ENCODE data around the gene ATP2C2.
"Not testable (repeated sequence)": the region's sequence is repeated elsewhere in the genome, so short reads cannot be mapped to it uniquely, and the experiment has no call there.

Gene ATP2C2

GRCh38 chr16:84391151-84392030, 23.1 kb downstream of the ATP2C2 start:
- no peaks in the 10 kb centered on the region for H3K4me1 ChIP-seq (ENCODE audit: control insufficient read depth in 1 of 2, insufficient read depth in 2 of 2, low read length in 2 of 2)
- no peak overlapping the region for H3K4me3 ChIP-seq (ENCODE audit: low read depth in 1 of 2, low read length in 2 of 2)
- H3K27me3 ChIP-seq (ENCODE audit: control insufficient read depth in 1 of 2, insufficient read depth in 2 of 2, low read length in 2 of 2) = no peaks in the 10 kb centered on the region
- H3K36me3 ChIP-seq (ENCODE audit: control insufficient read depth in 1 of 2, insufficient read depth in 2 of 2, low read length in 2 of 2) = no peaks in the 10 kb centered on the region
- no peaks in the 10 kb centered on the region for H3K9me3 ChIP-seq (ENCODE audit: control insufficient read depth in 1 of 2, low read length in 2 of 2)
- no peak overlapping the region for H3K27ac ChIP-seq (ENCODE audit: low read depth, low read length)
- H3K9ac ChIP-seq (ENCODE audit: low read depth in 1 of 2, low read length in 2 of 2) = no peak overlapping the region

DNA sequence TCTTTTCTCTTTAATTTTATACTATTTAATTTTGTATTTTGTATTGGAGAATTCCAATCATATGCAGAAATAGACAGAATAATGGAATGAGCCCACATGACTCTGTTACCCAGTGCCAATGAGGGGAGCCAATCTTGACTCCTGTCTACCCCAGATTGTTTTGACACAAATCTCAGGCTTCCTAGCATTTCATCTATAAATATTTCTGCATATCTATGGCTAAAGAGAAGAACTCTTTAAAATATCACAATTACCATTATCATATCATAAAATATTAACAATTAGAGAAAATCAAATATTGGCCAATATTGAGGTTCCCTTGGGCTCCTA, 23.7 kb downstream of the ATP2C2 start:
- H3K9me3 ChIP-seq (ENCODE audit: control insufficient read depth in 1 of 2, low read length in 2 of 2) = no peaks in the 10 kb centered on the region
- no peak overlapping the region for H3K4me3 ChIP-seq (ENCODE audit: low read depth in 1 of 2, low read length in 2 of 2)
- no peak overlapping the region for H3K27ac ChIP-seq (ENCODE audit: low read depth, low read length)
- no peak overlapping the region for H3K9ac ChIP-seq (ENCODE audit: low read depth in 1 of 2, low read length in 2 of 2)
- H3K4me1 ChIP-seq (ENCODE audit: control insufficient read depth in 1 of 2, insufficient read depth in 2 of 2, low read length in 2 of 2) = no peaks in the 10 kb centered on the region
- H3K36me3 ChIP-seq (ENCODE audit: control insufficient read depth in 1 of 2, insufficient read depth in 2 of 2, low read length in 2 of 2) = no peaks in the 10 kb centered on the region
- no peaks in the 10 kb centered on the region for H3K27me3 ChIP-seq (ENCODE audit: control insufficient read depth in 1 of 2, insufficient read depth in 2 of 2, low read length in 2 of 2)

GRCh38 chr16:84396082-84396481, 27.7 kb downstream of the ATP2C2 start:
- not testable (repeated sequence) for H3K4me1 ChIP-seq (ENCODE audit: control insufficient read depth in 1 of 2, insufficient read depth in 2 of 2, low read length in 2 of 2); H3K27ac ChIP-seq (ENCODE audit: low read depth, low read length); H3K9ac ChIP-seq (ENCODE audit: low read depth in 1 of 2, low read length in 2 of 2); H3K27me3 ChIP-seq (ENCODE audit: control insufficient read depth in 1 of 2, insufficient read depth in 2 of 2, low read length in 2 of 2); H3K9me3 ChIP-seq (ENCODE audit: control insufficient read depth in 1 of 2, low read length in 2 of 2); H3K4me3 ChIP-seq (ENCODE audit: low read depth in 1 of 2, low read length in 2 of 2)
- peaks cover 0 to 14% of the 10 kb centered on the region in 2 donors for H3K36me3 ChIP-seq (ENCODE audit: control insufficient read depth in 1 of 2, insufficient read depth in 2 of 2, low read length in 2 of 2)

DNA sequence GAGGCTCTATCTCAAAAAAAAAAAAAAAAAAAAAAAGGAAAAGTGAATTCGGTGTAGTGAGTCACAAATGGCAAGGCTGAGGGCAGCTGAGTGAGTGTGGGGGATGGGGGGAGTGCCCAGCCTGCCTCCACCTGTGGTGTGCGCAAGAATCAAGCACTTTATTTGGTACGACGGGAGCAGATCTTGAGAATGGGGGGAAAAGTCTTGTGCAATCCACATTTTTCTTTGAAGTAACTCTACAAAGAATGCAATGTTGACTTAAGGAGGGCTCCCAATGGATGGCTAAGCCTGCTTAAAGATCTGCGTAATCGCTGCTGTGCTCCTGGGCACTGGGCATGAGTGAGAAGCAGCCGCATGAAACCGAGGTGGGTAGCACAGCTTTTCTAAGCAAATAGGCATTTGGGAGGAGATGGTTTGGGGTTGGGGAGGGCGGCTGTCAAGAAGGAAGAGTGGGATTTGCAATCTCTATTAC, 28.2 kb downstream of the ATP2C2 start:
- H3K4me3 ChIP-seq (ENCODE audit: low read depth in 1 of 2, low read length in 2 of 2) = no peak overlapping the region
- H3K4me1 ChIP-seq (ENCODE audit: control insufficient read depth in 1 of 2, insufficient read depth in 2 of 2, low read length in 2 of 2) = no peaks in the 10 kb centered on the region
- H3K27me3 ChIP-seq (ENCODE audit: control insufficient read depth in 1 of 2, insufficient read depth in 2 of 2, low read length in 2 of 2) = no peaks in the 10 kb centered on the region
- H3K36me3 ChIP-seq (ENCODE audit: control insufficient read depth in 1 of 2, insufficient read depth in 2 of 2, low read length in 2 of 2) = peaks cover 0 to 14% of the 10 kb centered on the region in 2 donors
- H3K27ac ChIP-seq (ENCODE audit: low read depth, low read length) = no peak overlapping the region
- no peak overlapping the region for H3K9ac ChIP-seq (ENCODE audit: low read depth in 1 of 2, low read length in 2 of 2)
- no peaks in the 10 kb centered on the region for H3K9me3 ChIP-seq (ENCODE audit: control insufficient read depth in 1 of 2, low read length in 2 of 2)

DNA sequence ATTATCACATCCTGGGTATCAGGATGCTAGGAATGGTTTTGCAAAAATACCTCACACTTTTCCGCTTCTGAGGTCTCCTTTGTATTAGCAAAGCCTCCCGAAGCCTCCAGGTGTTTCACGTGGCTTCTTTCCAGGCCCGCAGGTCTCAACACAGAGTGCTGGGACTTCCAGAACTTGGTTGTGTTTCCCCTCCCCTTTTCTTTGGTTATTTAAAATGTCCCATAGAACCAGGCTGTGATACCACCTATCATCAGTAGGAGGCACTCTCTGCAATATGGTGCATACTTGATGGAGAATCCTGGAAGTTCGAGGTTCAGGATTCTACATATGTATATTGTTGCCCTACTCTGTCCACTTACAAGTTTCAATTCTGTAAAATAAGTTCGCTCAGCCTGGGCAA, 28.8 kb downstream of the ATP2C2 start:
- Histone ChIP-seq H3K4me1 (ENCODE audit: control insufficient read depth in 1 of 2, insufficient read depth in 2 of 2, low read length in 2 of 2) (no peaks in the 10 kb centered on the region), H3K9me3 (ENCODE audit: control insufficient read depth in 1 of 2, low read length in 2 of 2) (no peaks in the 10 kb centered on the region), H3K27me3 (ENCODE audit: control insufficient read depth in 1 of 2, insufficient read depth in 2 of 2, low read length in 2 of 2) (no peaks in the 10 kb centered on the region), H3K4me3 (ENCODE audit: low read depth in 1 of 2, low read length in 2 of 2) (no peak overlapping the region), H3K9ac (ENCODE audit: low read depth in 1 of 2, low read length in 2 of 2) (no peak overlapping the region), H3K36me3 (ENCODE audit: control insufficient read depth in 1 of 2, insufficient read depth in 2 of 2, low read length in 2 of 2) (peaks cover 0 to 17% of the 10 kb centered on the region in 2 donors), H3K27ac (ENCODE audit: low read depth, low read length) (no peak overlapping the region)

DNA sequence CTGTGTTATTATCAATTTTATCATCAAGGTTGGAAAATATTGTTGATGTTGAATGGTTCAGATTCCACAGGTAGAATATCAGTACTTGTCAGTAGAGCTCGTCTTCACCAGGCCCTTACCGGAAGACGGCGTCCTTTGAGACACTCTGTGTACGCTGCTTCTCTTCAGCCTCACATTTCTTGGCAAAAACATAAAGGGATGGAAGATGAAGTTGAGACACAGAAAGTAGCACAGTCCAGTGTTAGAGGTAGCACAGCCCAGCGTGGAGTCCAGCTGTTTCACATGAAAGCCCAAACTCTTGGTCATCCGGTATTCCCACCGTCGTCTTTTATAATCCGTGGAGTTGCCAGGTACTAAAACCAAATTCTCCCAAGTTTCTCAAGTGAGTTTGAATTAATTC, 30.4 kb downstream of the ATP2C2 start:
- Histone ChIP-seq H3K4me3 (ENCODE audit: low read depth in 1 of 2, low read length in 2 of 2) (no peak overlapping the region), H3K9ac (ENCODE audit: low read depth in 1 of 2, low read length in 2 of 2) (no peak overlapping the region), H3K27me3 (ENCODE audit: control insufficient read depth in 1 of 2, insufficient read depth in 2 of 2, low read length in 2 of 2) (no peaks in the 10 kb centered on the region), H3K4me1 (ENCODE audit: control insufficient read depth in 1 of 2, insufficient read depth in 2 of 2, low read length in 2 of 2) (no peaks in the 10 kb centered on the region), H3K27ac (ENCODE audit: low read depth, low read length) (no peak overlapping the region), H3K9me3 (ENCODE audit: control insufficient read depth in 1 of 2, low read length in 2 of 2) (no peaks in the 10 kb centered on the region), H3K36me3 (ENCODE audit: control insufficient read depth in 1 of 2, insufficient read depth in 2 of 2, low read length in 2 of 2) (peaks cover 3 to 18% of the 10 kb centered on the region in 2 donors)

DNA sequence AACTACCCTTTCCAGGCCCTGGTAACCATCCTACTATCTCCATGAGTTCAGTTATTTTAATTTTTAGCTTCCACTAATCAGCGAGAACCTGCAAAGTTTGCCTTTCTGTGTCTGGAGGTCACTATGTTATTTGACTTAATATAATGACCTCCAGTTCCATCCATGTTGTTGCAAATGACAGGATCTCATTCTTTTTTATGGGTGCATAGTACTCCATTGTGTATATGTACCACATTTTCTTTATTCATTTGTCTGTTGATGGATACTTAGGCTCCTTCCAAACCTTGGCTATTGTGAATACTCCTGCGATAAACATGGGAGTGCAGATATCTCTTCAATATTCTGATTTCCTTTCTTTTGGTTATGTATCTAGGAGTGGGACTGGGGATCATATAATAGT, 31.6 kb downstream of the ATP2C2 start:
- not testable (repeated sequence) for H3K9me3 ChIP-seq (ENCODE audit: control insufficient read depth in 1 of 2, low read length in 2 of 2); H3K27me3 ChIP-seq (ENCODE audit: control insufficient read depth in 1 of 2, insufficient read depth in 2 of 2, low read length in 2 of 2); H3K27ac ChIP-seq (ENCODE audit: low read depth, low read length); H3K4me1 ChIP-seq (ENCODE audit: control insufficient read depth in 1 of 2, insufficient read depth in 2 of 2, low read length in 2 of 2); H3K9ac ChIP-seq (ENCODE audit: low read depth in 1 of 2, low read length in 2 of 2); H3K4me3 ChIP-seq (ENCODE audit: low read depth in 1 of 2, low read length in 2 of 2)
- H3K36me3 ChIP-seq (ENCODE audit: control insufficient read depth in 1 of 2, insufficient read depth in 2 of 2, low read length in 2 of 2) = peaks cover 3 to 25% of the 10 kb centered on the region in 2 donors

GRCh38 chr16:84403435-84403834, 35.1 kb downstream of the ATP2C2 start:
- not testable (repeated sequence) for H3K9me3 ChIP-seq (ENCODE audit: control insufficient read depth in 1 of 2, low read length in 2 of 2); H3K9ac ChIP-seq (ENCODE audit: low read depth in 1 of 2, low read length in 2 of 2); H3K4me1 ChIP-seq (ENCODE audit: control insufficient read depth in 1 of 2, insufficient read depth in 2 of 2, low read length in 2 of 2); H3K27ac ChIP-seq (ENCODE audit: low read depth, low read length); H3K27me3 ChIP-seq (ENCODE audit: control insufficient read depth in 1 of 2, insufficient read depth in 2 of 2, low read length in 2 of 2); H3K4me3 ChIP-seq (ENCODE audit: low read depth in 1 of 2, low read length in 2 of 2)
- peaks cover 3 to 58% of the 10 kb centered on the region in 2 donors for H3K36me3 ChIP-seq (ENCODE audit: control insufficient read depth in 1 of 2, insufficient read depth in 2 of 2, low read length in 2 of 2)

- no peak overlapping the region for H3K27ac ChIP-seq (ENCODE audit: low read depth, low read length)
- H3K9me3 ChIP-seq (ENCODE audit: control insufficient read depth in 1 of 2, low read length in 2 of 2) = no peaks in the 10 kb centered on the region
- H3K9ac ChIP-seq (ENCODE audit: low read depth in 1 of 2, low read length in 2 of 2) = no peak overlapping the region
- peaks cover 3 to 60% of the 10 kb centered on the region in 2 donors for H3K36me3 ChIP-seq (ENCODE audit: control insufficient read depth in 1 of 2, insufficient read depth in 2 of 2, low read length in 2 of 2)
- H3K4me1 ChIP-seq (ENCODE audit: control insufficient read depth in 1 of 2, insufficient read depth in 2 of 2, low read length in 2 of 2) = no peaks in the 10 kb centered on the region
- H3K27me3 ChIP-seq (ENCODE audit: control insufficient read depth in 1 of 2, insufficient read depth in 2 of 2, low read length in 2 of 2) = peaks cover 0 to 3% of the 10 kb centered on the region in 2 donors
- H3K4me3 ChIP-seq (ENCODE audit: low read depth in 1 of 2, low read length in 2 of 2) = no peak overlapping the region
These were observed 36.0 kb downstream of the ATP2C2 start for GRCh38 chr16:84404324-84404723.

- no peak overlapping the region for H3K4me3 ChIP-seq (ENCODE audit: low read depth in 1 of 2, low read length in 2 of 2)
- H3K9ac ChIP-seq (ENCODE audit: low read depth in 1 of 2, low read length in 2 of 2) = no peak overlapping the region
- peaks cover 0 to 3% of the 10 kb centered on the region in 2 donors for H3K27me3 ChIP-seq (ENCODE audit: control insufficient read depth in 1 of 2, insufficient read depth in 2 of 2, low read length in 2 of 2)
- peaks cover 3 to 56% of the 10 kb centered on the region in 2 donors for H3K36me3 ChIP-seq (ENCODE audit: control insufficient read depth in 1 of 2, insufficient read depth in 2 of 2, low read length in 2 of 2)
- H3K27ac ChIP-seq (ENCODE audit: low read depth, low read length) = no peak overlapping the region
- no peaks in the 10 kb centered on the region for H3K4me1 ChIP-seq (ENCODE audit: control insufficient read depth in 1 of 2, insufficient read depth in 2 of 2, low read length in 2 of 2)
- H3K9me3 ChIP-seq (ENCODE audit: control insufficient read depth in 1 of 2, low read length in 2 of 2) = no peaks in the 10 kb centered on the region
These were observed 36.8 kb downstream of the ATP2C2 start for GRCh38 chr16:84404936-84405639.

Data from duodenal mucosa (tissue), 2 donors.